CMK (cell line): ENCODE measurements around the gene CIB4.
A peak's percentile ranks its signal among the peaks of the same experiment; 100 is the strongest.

ENCODE experiments used
- DNase-seq: peaks from one replicate; pipeline ENCODE4 v3.0.0-alpha.2; 2010; ENCODE audit warnings: low read depth

CIB4 gene

DNA sequence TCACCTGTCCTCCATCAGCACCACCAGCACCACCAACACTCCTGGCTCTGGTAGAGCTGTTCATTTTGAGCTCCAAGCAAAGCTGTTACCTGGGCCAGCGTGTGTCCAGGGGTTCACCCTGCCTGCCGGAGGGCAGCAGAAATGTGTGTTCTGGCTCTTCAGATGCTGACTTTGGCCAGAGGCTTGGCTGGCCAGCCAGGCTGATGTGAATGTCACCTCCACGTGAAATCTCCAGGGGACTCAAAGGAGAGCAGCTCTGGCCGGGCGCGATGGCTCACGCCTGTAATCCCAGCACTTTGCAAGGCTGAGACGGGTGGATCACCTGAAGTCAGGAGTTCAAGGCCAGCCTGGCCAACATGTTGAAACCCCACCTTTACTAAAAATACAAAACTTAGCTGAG is 33.5 kb downstream of the CIB4 start:
- no peak for DNase-seq

- no peak for DNase-seq
These were observed 34.3 kb downstream of the CIB4 start for GRCh38 chr2:26606847-26607190.

DNA sequence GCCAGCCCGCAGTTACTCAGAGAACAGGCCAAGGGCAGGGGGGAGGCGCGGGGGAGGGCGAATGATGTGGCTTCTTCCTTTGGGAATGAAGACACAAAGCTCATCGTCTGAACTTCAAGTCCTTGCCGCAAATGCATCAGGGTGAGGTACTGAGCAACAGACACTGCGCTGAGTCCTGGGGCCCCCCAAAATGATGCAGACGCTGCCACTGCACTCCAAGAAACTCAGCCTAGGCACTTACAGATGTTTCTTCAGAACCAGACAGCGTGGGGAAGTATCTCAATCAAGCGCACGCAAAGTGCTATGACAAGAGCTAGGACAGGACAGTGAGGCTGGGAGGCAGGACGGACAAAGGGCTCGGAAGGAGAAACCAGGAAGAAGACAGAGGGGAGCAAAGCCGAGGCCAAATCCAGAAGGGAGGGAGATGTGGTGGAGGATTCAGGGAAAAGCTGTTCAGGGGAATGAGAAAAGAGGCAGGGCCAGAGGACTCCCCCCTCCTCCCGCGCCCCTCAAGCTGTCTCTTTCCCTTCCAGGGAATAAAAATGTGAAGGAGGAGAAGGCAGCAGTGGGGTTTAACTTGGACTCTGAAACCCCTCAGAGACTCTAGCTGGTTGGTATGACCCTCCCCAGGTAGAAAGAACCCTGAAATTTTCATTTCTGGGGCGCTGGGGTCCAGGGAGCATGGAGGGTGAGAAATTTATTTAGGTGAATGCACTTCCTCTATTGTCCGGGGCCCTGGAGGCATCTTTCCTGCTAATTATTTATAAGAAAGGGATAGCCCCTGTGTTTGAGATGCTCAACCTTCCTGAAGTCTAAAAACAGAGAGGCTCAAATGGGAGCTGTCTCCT is 34.9 kb downstream of the CIB4 start:
- DNase-seq, result no peak

GRCh38 chr2:26605195-26605998 is 35.8 kb downstream of the CIB4 start:
- DNase-seq, result peak; percentile 45

DNA sequence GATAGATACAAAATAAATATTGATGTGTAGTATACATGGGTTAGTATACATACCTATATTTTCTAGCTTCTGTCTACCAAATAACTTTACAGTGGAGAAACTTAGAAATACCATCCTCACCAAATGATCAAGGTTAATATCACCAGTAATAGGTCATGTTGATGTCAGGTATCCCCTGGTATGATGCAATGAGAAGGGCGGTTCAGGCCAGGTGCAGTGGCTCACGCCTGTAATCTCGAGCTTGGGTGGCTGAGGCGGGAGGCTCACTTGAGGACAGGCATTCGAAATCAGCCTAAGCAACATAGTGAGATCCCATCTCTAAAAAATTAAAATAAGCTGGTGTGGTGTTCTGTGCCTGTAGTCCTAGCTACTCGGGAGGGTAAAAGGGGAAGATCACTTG is 38.6 kb downstream of the CIB4 start:
- no peak for DNase-seq

GRCh38 chr2:26599387-26599786 is 41.8 kb downstream of the CIB4 start:
- no peak for DNase-seq

DNA sequence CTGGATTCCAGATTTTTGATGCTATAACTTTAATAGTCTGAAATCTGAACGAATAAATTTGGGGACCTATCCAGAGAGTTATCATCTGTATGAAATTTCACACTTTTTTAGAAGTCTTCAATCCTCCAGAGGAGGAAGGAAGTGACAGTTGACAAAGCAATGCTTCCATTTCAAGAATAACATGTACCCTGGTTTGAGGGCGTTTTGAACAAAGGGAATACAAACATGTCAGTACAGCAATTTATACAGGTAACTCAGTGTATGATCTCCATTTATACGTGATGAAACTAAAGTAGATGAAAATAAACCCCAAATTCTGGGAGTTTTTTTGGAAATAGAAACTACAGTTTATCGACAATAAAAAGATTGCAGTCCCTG is 42.2 kb downstream of the CIB4 start:
- no peak for DNase-seq

GRCh38 chr2:26598336-26598995 is 42.7 kb downstream of the CIB4 start:
- DNase-seq, result no peak

DNA sequence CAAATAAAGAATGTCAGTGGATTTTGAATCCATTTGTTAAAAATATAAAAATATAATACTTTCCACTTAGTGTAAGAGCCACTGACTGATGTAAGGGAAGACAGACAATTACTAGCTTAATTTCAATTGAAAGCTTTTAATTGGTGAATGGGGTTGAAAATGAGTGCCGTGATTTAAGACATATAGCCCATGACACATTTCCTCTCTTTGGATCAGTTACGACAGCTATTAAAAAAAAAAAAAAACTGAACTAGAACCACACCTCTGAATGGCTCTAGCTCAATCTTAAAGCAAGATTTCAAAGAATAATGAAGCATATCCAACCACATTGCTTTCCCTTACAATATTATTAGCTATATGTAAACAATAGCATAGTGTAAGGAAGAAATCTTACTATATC is 44.0 kb downstream of the CIB4 start:
- DNase-seq, result no peak

- no peak for DNase-seq
These were observed 46.0 kb downstream of the CIB4 start for GRCh38 chr2:26595146-26595545.

DNA sequence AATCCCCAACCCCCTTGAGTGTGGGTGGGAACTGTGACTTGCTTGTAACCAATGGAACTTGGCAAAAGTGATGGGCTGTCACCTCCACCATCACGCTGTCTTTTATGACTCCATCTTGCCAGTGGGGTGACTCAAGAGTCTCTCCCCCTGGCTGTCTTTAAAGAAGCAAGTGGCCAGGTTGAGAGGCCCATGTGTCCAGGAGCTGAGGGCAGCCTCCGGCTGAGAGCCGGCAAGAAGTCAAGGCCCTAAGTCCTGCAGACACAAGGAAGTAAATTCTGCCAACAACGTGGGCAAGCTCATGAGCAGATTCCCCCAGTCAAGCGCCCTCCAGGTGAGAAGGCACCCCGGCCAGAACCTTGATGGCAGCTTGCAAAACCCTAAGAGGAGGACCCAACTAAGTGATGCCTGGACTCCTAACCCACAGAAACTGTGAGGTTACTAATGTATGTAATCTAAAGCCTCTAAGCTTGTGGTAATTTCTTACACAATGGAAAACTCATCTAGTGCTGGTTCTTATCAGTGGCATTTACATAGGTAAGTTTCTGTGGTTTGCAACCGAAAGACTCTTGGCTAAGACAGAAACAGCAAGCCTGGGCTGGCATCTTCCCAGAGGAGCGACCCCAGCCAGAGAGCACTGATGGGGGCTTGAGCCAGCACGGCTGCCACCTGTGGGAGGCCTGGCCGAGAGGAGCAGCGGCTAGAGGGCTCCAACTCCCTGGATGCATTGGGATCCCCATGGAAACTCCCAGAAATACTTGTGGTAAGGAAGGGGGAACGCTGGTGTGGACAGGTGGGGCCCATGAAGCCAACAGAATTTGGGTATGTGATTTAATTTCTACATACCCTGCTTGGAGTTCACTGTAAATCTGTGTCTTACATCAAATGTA is 49.3 kb downstream of the CIB4 start:
- DNase-seq, result no peak

DNA sequence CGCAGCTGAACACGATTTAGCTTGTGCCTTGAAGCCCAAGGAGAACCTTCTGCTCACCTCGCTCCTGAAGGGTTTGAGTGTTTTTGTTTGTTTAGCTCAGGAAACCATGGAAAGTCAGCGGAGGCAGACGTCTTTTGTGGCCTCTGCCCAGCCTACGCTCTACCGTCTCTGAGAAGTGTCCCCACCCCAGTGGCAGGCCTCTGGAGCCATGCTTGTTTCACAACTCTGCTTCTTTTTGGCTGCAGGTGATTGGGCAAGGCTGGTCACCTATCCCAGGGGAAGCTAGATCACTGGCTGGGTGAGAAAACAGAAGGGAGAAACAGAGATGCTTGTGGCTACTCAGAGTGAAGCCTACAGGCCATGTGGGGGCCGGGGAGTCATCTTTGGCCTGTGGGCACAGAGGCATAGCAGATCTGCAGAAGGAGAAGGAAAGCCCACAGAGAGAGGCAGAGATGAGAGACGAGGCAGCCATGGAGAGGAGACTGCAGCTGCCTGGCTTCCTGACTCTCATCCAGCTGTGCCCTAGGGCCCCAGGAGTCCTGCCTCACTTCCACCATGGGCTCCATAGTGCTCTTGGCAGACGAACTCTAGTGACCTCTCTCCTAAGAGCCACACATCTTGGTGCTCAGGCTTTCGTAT is 50.1 kb downstream of the CIB4 start:
- DNase-seq, result no peak

DNA sequence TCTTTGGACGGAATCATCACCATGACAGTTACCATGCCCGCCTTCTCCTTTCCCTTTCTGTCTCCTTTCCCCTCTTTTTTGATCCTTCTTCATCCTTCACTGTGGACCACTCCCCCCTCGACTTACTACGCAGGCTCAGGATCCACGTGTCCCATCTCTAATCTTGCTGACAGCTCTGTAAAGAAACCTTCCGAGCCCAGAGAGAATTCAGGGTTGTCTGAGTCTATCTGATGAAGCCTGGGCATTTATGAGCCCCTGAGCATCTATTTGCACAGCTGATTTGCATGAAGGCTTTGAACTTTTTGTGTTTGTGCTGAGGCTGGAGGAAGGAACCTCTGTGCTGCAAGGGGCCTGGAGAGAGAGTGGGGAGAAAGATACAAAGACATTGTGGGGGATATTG is 50.7 kb downstream of the CIB4 start:
- no peak for DNase-seq

DNA sequence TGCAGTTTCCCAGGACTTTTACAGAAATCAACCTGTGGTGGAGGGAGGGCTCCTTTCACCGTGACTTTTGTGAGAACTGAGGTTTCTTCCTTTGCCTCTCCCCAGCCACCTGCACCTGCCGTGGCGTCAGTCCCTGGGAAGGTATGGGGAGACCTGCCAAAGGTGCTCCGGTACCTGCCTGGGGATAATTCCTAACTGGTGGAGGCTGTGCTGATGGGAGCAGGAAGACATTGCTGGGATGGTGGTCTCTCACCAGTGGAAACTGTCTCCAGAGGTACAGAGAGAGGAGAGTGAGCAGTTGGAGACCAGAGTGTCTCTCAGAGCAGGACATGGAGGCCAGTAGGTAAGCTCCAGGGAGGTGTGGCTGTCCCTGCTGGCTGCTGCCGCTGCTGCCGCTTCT is 52.6 kb downstream of the CIB4 start:
- DNase-seq, result no peak

DNA sequence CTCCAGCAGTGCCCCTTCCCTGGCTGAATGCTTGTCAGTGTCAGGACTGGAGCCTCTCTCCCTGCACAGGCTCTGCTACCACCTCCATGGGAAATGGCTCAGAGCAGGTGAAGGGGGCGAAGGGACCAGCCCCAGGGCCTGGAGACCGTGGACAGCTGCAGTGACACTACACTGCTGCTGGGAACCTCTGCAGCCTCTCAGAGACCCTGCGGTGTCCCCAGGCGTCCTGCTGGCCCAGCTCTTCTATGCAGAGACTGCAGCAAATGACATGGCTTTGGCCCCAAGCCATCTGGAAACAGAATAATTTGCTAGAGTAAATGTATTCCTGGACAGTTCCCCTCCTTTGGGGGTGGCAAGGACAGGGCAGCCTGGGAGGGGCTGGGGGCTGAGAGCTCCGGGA is 53.2 kb downstream of the CIB4 start:
- DNase-seq, result no peak

DNA sequence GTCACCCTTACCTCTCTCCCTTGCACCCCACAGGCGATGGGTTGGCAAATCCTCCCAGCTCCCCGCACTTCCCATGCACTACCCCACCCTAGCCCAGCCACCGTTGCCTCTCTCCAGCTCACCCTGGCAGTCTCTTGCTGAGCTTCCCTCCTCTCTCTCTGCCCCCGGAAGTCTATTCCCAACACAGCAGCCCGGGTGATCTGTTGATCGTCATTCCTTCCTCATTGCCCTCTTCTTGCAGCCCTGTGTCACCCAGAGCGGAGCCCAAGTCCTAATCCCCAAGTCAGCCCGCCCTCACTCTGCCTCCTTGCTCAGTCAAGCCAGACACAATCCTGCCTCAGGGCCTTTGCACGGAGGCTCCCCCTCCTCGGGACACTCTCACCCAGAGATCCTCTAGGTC is 55.2 kb downstream of the CIB4 start:
- no peak for DNase-seq

- DNase-seq, result no peak
These were observed 56.1 kb downstream of the CIB4 start for GRCh38 chr2:26585100-26585499.

DNA sequence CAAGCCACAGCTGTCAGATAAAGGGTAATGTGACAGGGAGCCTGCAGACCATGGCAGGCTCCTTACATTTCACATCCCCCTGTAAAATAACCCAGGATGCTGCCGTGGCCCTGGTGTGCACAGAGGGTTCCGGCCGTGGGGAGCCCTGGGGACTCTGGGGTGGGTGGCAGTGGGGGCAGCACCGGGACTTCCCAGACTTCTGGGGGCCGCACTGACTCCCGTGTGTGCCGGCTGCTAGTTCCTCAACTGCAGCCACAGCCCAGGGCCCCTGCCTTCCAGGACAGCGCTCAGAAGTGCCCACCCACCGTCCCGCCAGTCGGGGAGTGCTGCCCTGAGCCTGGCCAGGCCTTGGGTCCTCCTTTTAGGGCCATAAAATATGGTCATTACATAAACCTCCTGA is 56.5 kb downstream of the CIB4 start:
- DNase-seq, result no peak

- no peak for DNase-seq
These were observed 57.0 kb downstream of the CIB4 start for GRCh38 chr2:26584191-26584590.

DNA sequence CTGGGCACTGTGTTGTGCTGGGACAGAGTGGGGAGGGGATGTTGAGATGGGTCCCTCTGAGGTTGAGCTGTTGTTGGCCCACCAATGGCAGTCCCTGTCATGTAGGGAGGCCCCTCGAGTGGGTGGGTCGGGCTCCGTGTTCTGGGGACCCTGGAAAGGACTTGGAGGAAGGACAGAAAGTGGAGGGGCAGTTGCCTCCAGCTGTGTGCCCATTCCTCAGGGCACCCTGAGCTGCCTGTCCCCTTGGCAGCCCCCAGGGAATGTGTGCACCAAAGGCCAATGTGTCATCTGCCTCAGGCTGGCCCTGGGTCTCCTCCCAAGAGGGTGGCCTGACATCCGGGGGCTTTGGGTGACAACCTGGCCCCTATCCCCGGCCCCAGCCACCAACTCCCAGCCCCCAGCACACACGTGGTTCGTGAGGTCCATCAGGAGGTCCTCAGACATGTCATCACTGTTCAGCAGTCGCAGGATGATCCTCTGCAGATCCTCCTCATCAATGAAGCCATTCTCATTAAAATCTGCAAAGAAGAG is 57.7 kb downstream of the CIB4 start:
- no peak for DNase-seq

- DNase-seq, result no peak
These were observed 58.3 kb downstream of the CIB4 start for GRCh38 chr2:26582890-26583289.
